Progenitor cell of endocrine pancreas (in vitro differentiated cells): ENCODE measurements around the gene FTSJ3. TPM values are rescaled to one million over a fixed set of nuclear protein-coding genes. Genes with fewer than 3 reads are reported as not detected.

ENCODE experiments used
- total RNA-seq: library from RNA; stranded (reverse); gene quantifications from 2 replicates; pipeline ENCODE4 v1.2.1, GENCODE V29; 2021

FTSJ3 gene
- total RNA-seq, 1 donor from 2014 or later, result 49.0 TPM

Other genes with a start within 250 kb of the FTSJ3 start
- 18.2 and 19.2 TPM in 2 replicates for gene TACO1, start 226.8 kb downstream of the FTSJ3 start, total RNA-seq
- gene MAP3K3, start 205.2 kb downstream of the FTSJ3 start, total RNA-seq, result 19.1 and 22.0 TPM in 2 replicates
- gene LIMD2, start 127.5 kb downstream of the FTSJ3 start, total RNA-seq, result 109 and 113 TPM in 2 replicates
- gene STRADA, start 85.9 kb downstream of the FTSJ3 start, total RNA-seq, result 49.7 and 52.0 TPM in 2 replicates
- gene CCDC47, start 54.1 kb downstream of the FTSJ3 start, total RNA-seq, result 65.2 and 68.4 TPM in 2 replicates
- gene DDX42, start 53.5 kb downstream of the FTSJ3 start, total RNA-seq, result 181 and 189 TPM in 2 replicates
- gene PSMC5, start 232 bp downstream of the FTSJ3 start, total RNA-seq, result 101 and 109 TPM in 2 replicates
- 61.6 and 63.8 TPM in 2 replicates for gene SMARCD2, start 15.0 kb upstream of the FTSJ3 start, total RNA-seq
- gene CSH2, start 46.0 kb upstream of the FTSJ3 start, total RNA-seq, result not detected in 2 replicates
- not detected in 2 replicates for gene GH2, start 54.3 kb upstream of the FTSJ3 start, total RNA-seq
- not detected in 2 replicates for gene CSH1, start 68.9 kb upstream of the FTSJ3 start, total RNA-seq
- gene CSHL1, start 83.6 kb upstream of the FTSJ3 start, total RNA-seq, result not detected in 2 replicates
- not detected in 2 replicates for gene GH1, start 91.2 kb upstream of the FTSJ3 start, total RNA-seq
- gene CD79B, start 104.7 kb upstream of the FTSJ3 start, total RNA-seq, result not detected in 2 replicates
- 0.10 and 0.55 TPM in 2 replicates for gene SCN4A, start 145.3 kb upstream of the FTSJ3 start, total RNA-seq
- gene PRR29, start 170.7 kb upstream of the FTSJ3 start, total RNA-seq, result 2.8 and 3.7 TPM in 2 replicates
- 0.72 and 0.91 TPM in 2 replicates for gene ICAM2, start 193.0 kb upstream of the FTSJ3 start, total RNA-seq